Pancreas (tissue), 10 donors: Measurements from ENCODE around the gene ATXN10. TPM values are rescaled to one million over a fixed set of nuclear protein-coding genes. Genes with fewer than 3 reads are reported as not detected.

Experiments
- ATAC-seq, 4 donors: fragments of 200-7000 bp; cut with Tn5 transposase; one replicate each; pipeline versions ENCODE4 v1.8.0 to v1.9.1; 2020; ENCODE audit warnings: mild to moderate bottlenecking in 4 of 4, moderate library complexity in 4 of 4
- DNase-seq, 6 donors: peaks; one replicate each; pipeline ENCODE4 v3.0.0-alpha.2; 2020
- FAIRE-seq: peaks from 2 replicates; lab custom pipeline; 2012; peaks lifted over from hg19 to GRCh38; lab: Jason Lieb, UNC
- H3K27ac ChIP-seq, 4 donors: fragments of 200-600 bp; sonication (generic); 1 replicate in 3 of 4; 2 replicates in 1 of 4; pipeline versions ENCODE4 v1.5.0 to v1.8.0; 2020
- H3K27me3 ChIP-seq, 4 donors: fragments of 200-600 bp; one replicate each; pipeline ENCODE4 v1.8.0; 2021
- H3K36me3 ChIP-seq, 3 donors: fragments of 200-600 bp; sonication (generic) in 1 of 3; one replicate each; pipeline versions ENCODE4 v1.5.0 to v1.8.0; 2020 to 2021
- H3K4me1 ChIP-seq, 3 donors: fragments of 200-600 bp; one replicate each; pipeline ENCODE4 v1.8.0; 2021
- H3K4me3 ChIP-seq, 4 donors: fragments of 200-600 bp; sonication (generic) in 2 of 4; one replicate each; pipeline versions ENCODE4 v1.5.0 to v1.8.0; 2020 to 2021
- H3K9me3 ChIP-seq, 4 donors: fragments of 200-600 bp; one replicate each; pipeline ENCODE4 v1.8.0; 2021
- CTCF ChIP-seq, 4 donors: fragments of 200-600 bp; sonication (generic) in 3 of 4; IDR thresholded peaks; one replicate each; pipeline versions ENCODE4 v1.5.0 to v1.8.0; 2021; ENCODE audit warnings: antibody characterized with exemption in 4 of 4
- WGBS, 2 donors: extraction: QIAGEN DNeasy Blood & Tissue Kit; methylation state at CpG; one replicate each; pipeline ENCODE4 v1.1.7; 2013; 5-methylcytosine and 5-hydroxymethylcytosine counted together
- intact Hi-C, 3 donors: fragments of 100-400 bp; cut with DNase I; formaldehyde crosslinking; loops; one replicate each; pipeline versions ENCODE4 v1.11.1 to v1.14.2; 2022
- polyA plus RNA-seq, 2 donors: library from polyadenylated mRNA; stranded (reverse); fragments of 200-250 nt; gene quantifications; one replicate each; pipeline ENCODE4 v1.2.3, GENCODE V29; 2013
- total RNA-seq, 6 donors: library from RNA; stranded (reverse); fragmentation: NEBNext Ultra II Directional in 4 of 6; extraction: Animal tissue kit (Norgen Biotek cat#: 25700) in 4 of 6; gene quantifications; one replicate each; pipeline versions ENCODE4 v1.2.1 to v1.2.4, GENCODE V29; 2021 to 2023
- donor health status: healthy with polysubstance abuse.
- donor health status: DM: no; HTN: no; CAD: no; lungs with moderate emphysema.
- donor health status: DM: no; HTN: no; CAD: no.
- donor health status: control.
- donor health status: control.
- donor health status: Bipolar disorder and iron deficiency.
- donor health status: DM: yes; HTN: yes; CAD: no.
- donor health status: DM: no; HTN: no; CAD: no.
- donor health status: DM: no; HTN: no; CAD: no.
- donor health status: DM: yes; HTN: yes; CAD: no.

Gene ATXN10
- total and polyA plus RNA-seq, 8 donors, result 19.1 to 75.1 (median 62.4) TPM

GRCh38 chr22:45876136-45877035 is 204.8 kb downstream of the ATXN10 start:
- no peak overlapping the region for H3K27ac ChIP-seq
- 82 to 86% methylated on average over 26 of the region's 26 CpGs for WGBS, 2 donors
- DNase-seq (peak in 3 of 6 donors; percentile 1 to 39 (median 6)), FAIRE-seq (no peak), ATAC-seq (no peak)
- H3K9me3 ChIP-seq, result no peaks in the 10 kb centered on the region
- no peaks in the 10 kb centered on the region for H3K27me3 ChIP-seq
- H3K36me3 ChIP-seq, result no peaks in the 10 kb centered on the region
- no peak overlapping the region for H3K4me3 ChIP-seq
- H3K4me1 ChIP-seq, result no peaks in the 10 kb centered on the region
- no peak for TF ChIP-seq CTCF (IDR thresholded peaks at IDR 0.05)
- intact Hi-C loops, result no loop called here

GRCh38 chr22:45877036-45877380 is 205.4 kb downstream of the ATXN10 start:
- WGBS, 2 donors, result 64 to 90% methylated on average over 3 of the region's 3 CpGs
- no peak for FAIRE-seq
- Histone ChIP-seq H3K4me1 (no peaks in the 10 kb centered on the region), H3K27me3 (no peaks in the 10 kb centered on the region), H3K4me3 (no peak overlapping the region), H3K9me3 (no peaks in the 10 kb centered on the region), H3K27ac (no peak overlapping the region), H3K36me3 (no peaks in the 10 kb centered on the region)
- no peak for DNase-seq
- no peak for ATAC-seq
- intact Hi-C loops, result no loop called here
- no peak for TF ChIP-seq CTCF (IDR thresholded peaks at IDR 0.05)

GRCh38 chr22:45877651-45878050 is 206.0 kb downstream of the ATXN10 start:
- no peaks in the 10 kb centered on the region for H3K9me3 ChIP-seq
- ATAC-seq (no peak), FAIRE-seq (no peak), DNase-seq (peak in 3 of 6 donors; percentile 0 to 27 (median 12))
- H3K4me3 ChIP-seq, result no peak overlapping the region
- no peak for TF ChIP-seq CTCF (IDR thresholded peaks at IDR 0.05)
- no peak overlapping the region for H3K27ac ChIP-seq
- H3K4me1 ChIP-seq, result no peaks in the 10 kb centered on the region
- no peaks in the 10 kb centered on the region for H3K36me3 ChIP-seq
- no peaks in the 10 kb centered on the region for H3K27me3 ChIP-seq
- 63 to 64% methylated on average over 15 to 18 of the region's 18 CpGs for WGBS, 2 donors
- intact Hi-C loops, result no loop called here

GRCh38 chr22:45878051-45878781 is 206.6 kb downstream of the ATXN10 start:
- Histone ChIP-seq H3K9me3 (no peaks in the 10 kb centered on the region), H3K27me3 (no peaks in the 10 kb centered on the region), H3K36me3 (no peaks in the 10 kb centered on the region), H3K27ac (no peak overlapping the region), H3K4me1 (no peaks in the 10 kb centered on the region), H3K4me3 (no peak overlapping the region)
- ATAC-seq (no peak), DNase-seq (peak in 4 of 6 donors; percentile 1 to 64 (median 8)), FAIRE-seq (no peak)
- no peak for TF ChIP-seq CTCF (IDR thresholded peaks at IDR 0.05)
- intact Hi-C loops, result no loop called here
- whole genome bisulfite sequencing, 2 donors, result 33 to 34% methylated on average over 24 to 25 of the region's 25 CpGs
